OCI-LY7 (cell line): Measurements from ENCODE around the gene TMEM258. TPM values are rescaled to one million over a fixed set of nuclear protein-coding genes. Genes with fewer than 3 reads are reported as not detected.

ENCODE experiments used
- BruUV-seq: library from RNA; stranded (reverse); fragments of 400-500 nt; replicated peaks from 2 replicates; lab custom pipeline; 2021; lab: Mats Ljungman, UMichigan
- CTCF ChIA-PET: fragments of 300-600 bp; sonication (Branson Sonifier 250); formaldehyde crosslinking; loops from one replicate; lab custom pipeline; 2022; ENCODE audit warnings: antibody characterized with exemption; ENCODE audit not compliant: unreplicated experiment; lab: Charles Lee
- POLR2A ChIA-PET: fragments of 300-600 bp; sonication (Branson Sonifier 250); formaldehyde crosslinking; loops from one replicate; lab custom pipeline; 2022; ENCODE audit warnings: antibody characterized with exemption; lab: Charles Lee
- DNase-seq: peaks from one replicate; pipeline ENCODE4 v3.0.0-alpha.2; 2015; ENCODE audit warnings: low spot score
- H2AFZ ChIP-seq: fragments of 200-600 bp; sonication (generic), shearing (Covaris generic); 2 replicates; pipeline ENCODE4 v1.6.1; 2014; ENCODE audit warnings: mild to moderate bottlenecking, antibody characterized with exemption, low read length, moderate library complexity
- H3K27ac ChIP-seq: fragments of 200-600 bp; sonication (generic); 2 replicates; pipeline ENCODE4 v1.5.1; 2014; ENCODE audit warnings: mixed run types, low read depth, mild to moderate bottlenecking, moderate library complexity, low read length, inconsistent platforms; ENCODE audit not compliant: poor library complexity, severe bottlenecking
- H3K36me3 ChIP-seq: fragments of 200-600 bp; sonication (generic); 2 replicates; pipeline ENCODE4 v1.6.1; 2014; ENCODE audit warnings: mild to moderate bottlenecking, antibody characterized with exemption, low read length, moderate library complexity, mixed read lengths; ENCODE audit not compliant: insufficient read depth
- H3K4me1 ChIP-seq: fragments of 200-600 bp; sonication (generic); 2 replicates; pipeline ENCODE4 v1.5.1; 2014; ENCODE audit warnings: mild to moderate bottlenecking, low read length; ENCODE audit not compliant: insufficient read depth, poor library complexity, severe bottlenecking
- H3K4me2 ChIP-seq: fragments of 200-600 bp; sonication (generic); 2 replicates; pipeline ENCODE4 v1.6.1; 2014; ENCODE audit warnings: mild to moderate bottlenecking, low read length
- H3K4me3 ChIP-seq: fragments of 200-600 bp; sonication (generic); 2 replicates; pipeline ENCODE4 v1.5.1; 2014; ENCODE audit warnings: mild to moderate bottlenecking, low read depth, low read length; ENCODE audit not compliant: poor library complexity, severe bottlenecking
- H3K79me2 ChIP-seq: fragments of 200-600 bp; sonication (generic); 2 replicates; pipeline ENCODE4 v1.6.1; 2016; ENCODE audit warnings: low read depth, mild to moderate bottlenecking, low read length, moderate library complexity, mixed read lengths; ENCODE audit not compliant: insufficient read depth
- H3K9me2 ChIP-seq: fragments of 200-600 bp; sonication (generic); 2 replicates; pipeline ENCODE4 v1.6.1; 2016; ENCODE audit warnings: mild to moderate bottlenecking, low read length, mixed read lengths; ENCODE audit not compliant: insufficient read depth
- H3K9me3 ChIP-seq: fragments of 200-600 bp; sonication (generic); 2 replicates; pipeline ENCODE4 v1.6.1; 2014; ENCODE audit warnings: mild to moderate bottlenecking, mixed run types, low read length, mixed read lengths
- H4K20me1 ChIP-seq: fragments of 200-600 bp; sonication (generic); 2 replicates; pipeline ENCODE4 v1.6.1; 2014; ENCODE audit warnings: mild to moderate bottlenecking, antibody characterized with exemption, low read length, moderate library complexity, mixed read lengths; ENCODE audit not compliant: insufficient read depth
- EZH2phosphoT487 ChIP-seq: fragments of 200-600 bp; sonication (generic); IDR thresholded peaks from 2 replicates; pipeline ENCODE4 v1.6.1; 2018; ENCODE audit warnings: low read depth, borderline replicate concordance, mild to moderate bottlenecking, mixed run types, antibody characterized with exemption, low read length, moderate library complexity, mixed read lengths
- intact Hi-C: fragments of 100-400 bp; cut with micrococcal nuclease; formaldehyde crosslinking; loops from one replicate; pipeline ENCODE4 v1.10.0; 2022; ENCODE audit not compliant: unreplicated experiment
- total RNA-seq, 2 experiments: library from RNA; depleted of rRNA in 1 of 2; stranded (reverse); fragments of >200 nt in 1 of 2; shearing (Covaris generic) in 1 of 2; gene quantifications; 2 replicates each; pipeline ENCODE4 v1.2.3, GENCODE V29; 2014 to 2022
- TF ChIP-seq, protein P1 (sequence below): fragments of 200-600 bp; sonication (generic); conservative IDR thresholded peaks from 2 replicates; pipeline ENCODE4 v1.5.1; 2014; ENCODE audit warnings: mild to moderate bottlenecking, antibody characterized with exemption, low read length, moderate library complexity, mixed read lengths

TMEM258 gene
- total RNA-seq, 2 experiments from 2014 or later = 174 TPM

DNA sequence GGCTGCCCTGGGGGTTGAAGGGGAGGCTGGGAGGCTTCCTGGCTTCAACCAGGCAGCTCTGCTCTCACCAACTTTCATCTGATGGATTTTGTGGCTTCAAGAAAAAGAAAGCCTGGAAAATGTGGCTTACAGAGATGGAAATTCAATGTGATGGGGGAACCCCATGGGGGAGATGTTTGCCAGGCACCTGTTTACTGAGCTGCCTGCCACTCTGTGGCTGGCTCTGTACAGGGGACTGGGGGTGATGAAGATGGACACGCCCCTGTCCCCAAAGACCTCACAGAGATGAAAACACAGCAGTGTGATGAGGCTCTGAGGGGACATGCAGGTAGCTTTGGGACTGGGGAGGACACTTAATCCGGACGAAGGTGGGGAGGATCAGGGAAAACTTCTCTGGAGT lies 10.1 kb downstream of the TMEM258 start:
- TF ChIP-seq, protein P1, sequence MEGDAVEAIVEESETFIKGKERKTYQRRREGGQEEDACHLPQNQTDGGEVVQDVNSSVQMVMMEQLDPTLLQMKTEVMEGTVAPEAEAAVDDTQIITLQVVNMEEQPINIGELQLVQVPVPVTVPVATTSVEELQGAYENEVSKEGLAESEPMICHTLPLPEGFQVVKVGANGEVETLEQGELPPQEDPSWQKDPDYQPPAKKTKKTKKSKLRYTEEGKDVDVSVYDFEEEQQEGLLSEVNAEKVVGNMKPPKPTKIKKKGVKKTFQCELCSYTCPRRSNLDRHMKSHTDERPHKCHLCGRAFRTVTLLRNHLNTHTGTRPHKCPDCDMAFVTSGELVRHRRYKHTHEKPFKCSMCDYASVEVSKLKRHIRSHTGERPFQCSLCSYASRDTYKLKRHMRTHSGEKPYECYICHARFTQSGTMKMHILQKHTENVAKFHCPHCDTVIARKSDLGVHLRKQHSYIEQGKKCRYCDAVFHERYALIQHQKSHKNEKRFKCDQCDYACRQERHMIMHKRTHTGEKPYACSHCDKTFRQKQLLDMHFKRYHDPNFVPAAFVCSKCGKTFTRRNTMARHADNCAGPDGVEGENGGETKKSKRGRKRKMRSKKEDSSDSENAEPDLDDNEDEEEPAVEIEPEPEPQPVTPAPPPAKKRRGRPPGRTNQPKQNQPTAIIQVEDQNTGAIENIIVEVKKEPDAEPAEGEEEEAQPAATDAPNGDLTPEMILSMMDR = no peak
- no peak for TF ChIP-seq EZH2phosphoT487
- Histone ChIP-seq H3K79me2 (no peaks in the 10 kb centered on the region), H3K4me3 (no peak overlapping the region), H3K9me3 (no peaks in the 10 kb centered on the region), H3K4me1 (no peaks in the 10 kb centered on the region), H2AFZ (no peak overlapping the region), H4K20me1 (no peaks in the 10 kb centered on the region), H3K36me3 (peaks cover 24% of the 10 kb centered on the region), H3K4me2 (no peak overlapping the region), H3K9me2 (no peaks in the 10 kb centered on the region), H3K27ac (no peak overlapping the region)
- intact Hi-C loops = no loop called here
- BruUV-seq = no TSS peak
- no peak for DNase-seq
- ChIA-PET CTCF (no interaction called here), POLR2A (interaction anchor here (0.9 kb wide), 1 partner anchor 9 kb away, joined by 3 read pairs; no protein-coding TSS in a partner anchor)

GRCh38 chr11:61781585-61781984 lies 10.8 kb downstream of the TMEM258 start:
- Histone ChIP-seq H3K9me3 (no peaks in the 10 kb centered on the region), H3K27ac (no peak overlapping the region), H3K9me2 (no peaks in the 10 kb centered on the region), H4K20me1 (no peaks in the 10 kb centered on the region), H3K4me3 (no peak overlapping the region), H3K36me3 (peaks cover 16% of the 10 kb centered on the region), H3K79me2 (no peaks in the 10 kb centered on the region), H3K4me2 (no peak overlapping the region), H2AFZ (no peak overlapping the region), H3K4me1 (no peaks in the 10 kb centered on the region)
- no peak for DNase-seq
- intact Hi-C loops = no loop called here
- ChIA-PET CTCF (no interaction called here), POLR2A (no interaction called here)
- no TSS peak for BruUV-seq
- TF ChIP-seq, protein P1 = no peak
- TF ChIP-seq EZH2phosphoT487 = no peak

DNA sequence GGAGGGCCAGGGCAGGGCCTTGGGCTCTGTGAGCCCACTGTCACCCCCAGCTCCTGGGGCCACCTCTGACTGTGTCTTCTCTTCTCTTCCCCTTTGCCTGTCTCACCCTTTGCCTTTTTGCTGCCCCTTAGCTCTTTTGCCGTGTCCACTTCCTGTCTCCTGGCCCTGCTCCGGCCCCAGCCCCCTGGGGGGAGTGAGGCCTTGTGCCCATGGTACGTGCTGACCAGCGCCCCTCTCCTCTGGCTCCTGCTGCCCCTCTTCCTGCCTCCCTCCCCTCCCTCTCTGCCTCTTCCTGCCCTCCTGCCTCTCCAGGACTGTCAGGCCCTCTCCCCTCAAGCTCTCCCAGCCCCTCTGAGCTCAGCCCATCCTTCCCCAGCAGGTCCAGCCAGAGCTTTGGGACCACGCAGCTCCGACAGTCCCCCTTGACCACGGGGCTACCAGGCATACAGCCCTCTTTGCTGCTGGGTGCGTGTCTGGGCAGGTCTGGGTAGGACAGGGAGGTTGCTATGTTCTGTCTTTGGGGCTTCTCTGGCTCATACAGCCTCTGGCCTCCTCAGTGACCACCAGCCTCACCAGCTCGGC lies 11.7 kb downstream of the TMEM258 start:
- Histone ChIP-seq H3K79me2 (no peaks in the 10 kb centered on the region), H2AFZ (no peak overlapping the region), H4K20me1 (no peaks in the 10 kb centered on the region), H3K36me3 (peaks cover 7% of the 10 kb centered on the region), H3K4me3 (no peak overlapping the region), H3K9me2 (no peaks in the 10 kb centered on the region), H3K4me1 (no peaks in the 10 kb centered on the region), H3K27ac (no peak overlapping the region), H3K9me3 (no peaks in the 10 kb centered on the region), H3K4me2 (no peak overlapping the region)
- CTCF ChIA-PET = interaction anchor here (0.6 kb wide), 1 partner anchor 47 kb away, joined by 3 read pairs; no protein-coding TSS in a partner anchor
- TF ChIP-seq, protein P1 = no peak
- no peak for TF ChIP-seq EZH2phosphoT487
- no peak for DNase-seq
- POLR2A ChIA-PET = no interaction called here
- no TSS peak for BruUV-seq
- intact Hi-C loops = no loop called here
